BJ (cell line): ENCODE data around the gene ZDHHC7. TPM values are rescaled to one million over a fixed set of nuclear protein-coding genes. Genes with fewer than 3 reads are reported as not detected.

ENCODE experiments used
- CTCF ChIA-PET: fragments of 350-600 bp; formaldehyde crosslinking; extraction: SDS; loops from one replicate; lab custom pipeline; 2021; ENCODE audit warnings: antibody characterized with exemption, inconsistent platforms; lab: Yijun Ruan, JAX
- POLR2A ChIA-PET: fragments of 300-600 bp; sonication (Branson Sonifier 250); formaldehyde crosslinking; extraction: SDS; loops from one replicate; lab custom pipeline; 2021; ENCODE audit warnings: antibody characterized with exemption; lab: Charles Lee
- DNase-seq: peaks from one replicate; pipeline ENCODE4 v3.0.0-alpha.2; 2011; ENCODE audit warnings: low read depth
- H3K27me3 ChIP-seq: 2 replicates; pipeline ENCODE4 v1.6.0; 2011; ENCODE audit warnings: low read length; ENCODE audit not compliant: control insufficient read depth, insufficient read depth
- H3K36me3 ChIP-seq: 2 replicates; pipeline ENCODE4 v1.5.1; 2011; ENCODE audit warnings: low read length; ENCODE audit not compliant: control insufficient read depth, insufficient read depth
- H3K4me3 ChIP-seq: 2 replicates; pipeline ENCODE4 v1.5.1; 2011; ENCODE audit warnings: low read depth, mild to moderate bottlenecking, control low read depth, low read length
- polyA plus RNA-seq: library from polyadenylated mRNA; depleted of rRNA; stranded (reverse); fragments of >200 nt; gene quantifications from 2 replicates; pipeline ENCODE4 v1.2.3, GENCODE V29; 2011
- TF ChIP-seq, protein P1 (sequence below): IDR thresholded peaks from 2 replicates; pipeline ENCODE4 v1.5.1; 2011; ENCODE audit warnings: low read depth, mild to moderate bottlenecking, control low read depth, inconsistent platforms, low read length, moderate library complexity; ENCODE audit not compliant: insufficient read depth

The ZDHHC7 gene
- polyA plus RNA-seq, 1 experiment: 111 TPM

DNA sequence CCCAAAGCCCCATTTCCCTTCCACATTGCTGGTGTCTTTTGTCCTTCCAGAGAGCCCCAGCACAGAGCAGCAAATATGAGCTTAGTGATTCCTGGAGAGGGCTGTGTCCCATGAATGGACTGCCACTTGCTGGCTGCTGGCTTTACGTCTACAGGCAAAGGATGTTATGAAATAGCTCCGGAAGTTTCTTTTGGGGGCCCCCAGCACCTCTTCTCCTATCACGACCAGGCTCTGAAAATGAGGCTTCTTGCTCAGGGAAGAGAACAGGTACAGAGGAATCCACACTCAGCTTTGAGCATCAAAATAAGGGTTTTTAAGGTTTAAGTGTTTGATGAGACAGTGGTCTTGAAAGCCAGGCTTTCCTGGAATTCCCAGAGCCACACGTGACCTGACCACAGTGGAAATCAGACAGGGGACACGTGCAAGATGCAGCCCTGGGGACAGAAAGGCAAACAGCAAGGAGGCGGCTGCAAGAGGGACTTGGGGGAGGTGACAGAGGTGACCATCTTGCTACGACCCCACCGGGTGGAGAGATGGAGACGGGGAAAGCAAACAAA, 58.1 kb downstream of the ZDHHC7 start:
- DNase-seq: no peak
- POLR2A ChIA-PET: no interaction called here

DNA sequence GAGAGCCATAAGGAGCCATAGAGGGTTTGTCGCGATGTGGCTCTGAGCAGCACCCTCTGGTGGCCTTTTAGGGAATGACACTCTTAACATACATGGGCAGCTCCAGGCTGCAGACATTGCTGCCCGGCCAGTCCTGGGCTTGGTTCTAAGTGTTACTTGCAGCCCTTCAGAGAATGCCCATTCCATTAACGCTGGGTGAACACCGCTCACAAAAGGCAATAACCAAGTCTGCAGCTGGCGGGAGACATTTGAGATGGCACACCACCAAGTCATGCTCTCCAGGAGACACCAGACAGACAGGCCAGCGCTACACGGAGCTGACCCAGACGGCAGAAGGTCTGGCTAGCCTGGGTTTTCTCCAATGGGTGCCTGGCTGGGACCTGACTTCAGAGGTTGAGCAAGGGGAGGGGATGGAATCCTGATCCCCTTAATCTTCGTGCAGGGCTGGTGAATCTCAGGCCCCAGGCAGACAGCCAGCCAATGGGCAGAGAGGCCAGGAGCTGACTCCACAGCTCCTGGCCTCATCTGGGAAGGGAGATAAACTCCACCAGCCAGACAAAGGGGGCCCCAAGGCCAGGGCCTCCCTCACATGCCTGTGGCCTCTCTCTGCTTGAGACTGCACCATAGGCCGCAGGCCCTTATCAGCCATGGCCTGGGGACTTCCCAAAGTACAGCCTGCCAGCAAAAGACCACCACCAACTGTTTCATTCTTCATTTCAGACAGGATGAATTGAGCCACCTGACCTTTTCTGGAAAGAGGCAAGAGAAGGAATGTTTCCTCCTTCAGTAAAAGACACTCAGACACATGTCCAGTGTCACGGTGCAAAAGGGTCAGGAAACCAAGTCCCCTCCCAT, 58.8 kb downstream of the ZDHHC7 start:
- no peaks in the 10 kb centered on the region for H3K36me3 ChIP-seq
- no peak overlapping the region for H3K4me3 ChIP-seq
- H3K27me3 ChIP-seq: peaks cover 2% of the 10 kb centered on the region; the same call in 1 of the 2 replicates
- CTCF ChIA-PET: interaction anchor here (0.6 to 8.1 kb wide), 34 partner anchors 10 to 280 kb away, joined by 3 to 122 read pairs (median 4); partner anchors contain the start of gene CRISPLD2
- TF ChIP-seq, protein P1, sequence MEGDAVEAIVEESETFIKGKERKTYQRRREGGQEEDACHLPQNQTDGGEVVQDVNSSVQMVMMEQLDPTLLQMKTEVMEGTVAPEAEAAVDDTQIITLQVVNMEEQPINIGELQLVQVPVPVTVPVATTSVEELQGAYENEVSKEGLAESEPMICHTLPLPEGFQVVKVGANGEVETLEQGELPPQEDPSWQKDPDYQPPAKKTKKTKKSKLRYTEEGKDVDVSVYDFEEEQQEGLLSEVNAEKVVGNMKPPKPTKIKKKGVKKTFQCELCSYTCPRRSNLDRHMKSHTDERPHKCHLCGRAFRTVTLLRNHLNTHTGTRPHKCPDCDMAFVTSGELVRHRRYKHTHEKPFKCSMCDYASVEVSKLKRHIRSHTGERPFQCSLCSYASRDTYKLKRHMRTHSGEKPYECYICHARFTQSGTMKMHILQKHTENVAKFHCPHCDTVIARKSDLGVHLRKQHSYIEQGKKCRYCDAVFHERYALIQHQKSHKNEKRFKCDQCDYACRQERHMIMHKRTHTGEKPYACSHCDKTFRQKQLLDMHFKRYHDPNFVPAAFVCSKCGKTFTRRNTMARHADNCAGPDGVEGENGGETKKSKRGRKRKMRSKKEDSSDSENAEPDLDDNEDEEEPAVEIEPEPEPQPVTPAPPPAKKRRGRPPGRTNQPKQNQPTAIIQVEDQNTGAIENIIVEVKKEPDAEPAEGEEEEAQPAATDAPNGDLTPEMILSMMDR: peak; percentile 87
- POLR2A ChIA-PET: interaction anchor here (0.5 kb wide), 1 partner anchor 144 kb away, joined by 6 read pairs; no protein-coding TSS in a partner anchor
- DNase-seq: no peak

More for the DNA sequence above, 58.1 kb downstream of the ZDHHC7 start:
- no peaks in the 10 kb centered on the region for H3K36me3 ChIP-seq
- TF ChIP-seq, protein P1: no peak
- H3K27me3 ChIP-seq: peaks cover 2% of the 10 kb centered on the region; the same call in 1 of the 2 replicates
- no peak overlapping the region for H3K4me3 ChIP-seq
- CTCF ChIA-PET: interaction anchor here (1.0 to 8.1 kb wide), 25 partner anchors 9 to 228 kb away, joined by 3 to 122 read pairs (median 5); no protein-coding TSS in a partner anchor

DNA sequence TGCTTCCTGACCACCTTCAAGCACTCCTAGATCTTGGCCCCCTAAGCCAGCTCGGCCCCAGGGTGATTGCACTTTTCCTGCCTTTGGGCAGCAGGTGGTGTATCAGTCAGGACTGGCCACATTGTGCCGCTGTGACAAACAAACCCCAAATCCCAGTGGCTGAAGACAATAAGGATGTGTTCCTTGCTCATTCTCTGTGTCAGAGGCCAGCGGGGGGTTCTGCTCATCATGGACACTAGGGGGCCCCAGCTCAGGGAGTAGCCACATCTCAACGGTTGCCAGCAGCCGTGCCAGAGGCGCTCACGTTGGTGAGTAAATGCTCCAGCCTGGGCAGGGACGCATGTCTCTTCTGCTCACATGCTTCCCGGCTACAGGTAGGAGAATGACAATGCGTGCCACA, 60.4 kb downstream of the ZDHHC7 start:
- Histone ChIP-seq H3K27me3 (no peaks in the 10 kb centered on the region), H3K4me3 (no peak overlapping the region), H3K36me3 (no peaks in the 10 kb centered on the region)
- CTCF ChIA-PET: interaction anchor here (1.2 to 8.1 kb wide), 9 partner anchors 8 to 204 kb away, joined by 3 to 122 read pairs (median 22); no protein-coding TSS in a partner anchor
- POLR2A ChIA-PET: no interaction called here
- DNase-seq: no peak
- TF ChIP-seq, protein P1: 0 out of 2 replicates have a peak, but pooled peaks have one; percentile 13

DNA sequence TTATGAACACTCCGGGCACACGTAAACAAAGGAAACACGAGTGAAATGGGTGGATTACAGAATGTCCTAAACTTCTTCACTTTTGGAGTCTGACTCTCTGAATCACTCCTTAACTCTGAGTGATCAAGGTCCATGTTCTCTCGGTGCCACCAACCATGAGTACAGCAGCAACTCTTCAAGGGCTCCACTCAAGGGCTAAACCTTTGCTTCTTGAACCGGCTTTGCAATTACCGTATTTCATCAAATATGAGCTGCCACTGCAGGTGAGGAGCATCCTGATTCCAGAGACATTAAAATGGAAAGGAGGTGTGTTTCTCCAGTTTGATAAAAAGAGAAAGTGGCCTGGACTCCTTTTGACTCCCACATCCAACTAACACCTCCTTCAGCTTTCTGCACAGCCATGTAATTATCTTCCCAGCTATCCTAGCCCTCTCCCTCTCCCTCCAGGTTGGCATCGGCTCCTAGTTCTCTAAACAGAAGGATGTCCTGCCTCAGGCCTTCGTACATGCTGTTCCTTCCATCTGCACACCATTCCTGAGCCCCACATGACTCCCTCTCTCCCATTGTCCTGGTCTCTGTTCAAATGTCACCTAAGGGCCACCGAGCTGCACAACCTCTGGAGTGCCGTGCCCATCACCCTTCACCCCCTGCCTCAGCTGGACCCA, 61.4 kb downstream of the ZDHHC7 start:
- H3K36me3 ChIP-seq: no peaks in the 10 kb centered on the region
- H3K27me3 ChIP-seq: no peaks in the 10 kb centered on the region
- no peak for DNase-seq
- ChIA-PET CTCF (interaction anchor here (0.7 to 8.1 kb wide), 8 partner anchors 17 to 327 kb away, joined by 3 to 122 read pairs (median 14); no protein-coding TSS in a partner anchor), POLR2A (interaction anchor here (0.6 kb wide), 1 partner anchor 43 kb away, joined by 9 read pairs; no protein-coding TSS in a partner anchor)
- TF ChIP-seq, protein P1: no peak
- H3K4me3 ChIP-seq: no peak overlapping the region
